RWPE1 (cell line): ENCODE data around the gene DPP9.

Experiments
- CTCF ChIA-PET: fragments of 350-600 bp; sonication (Branson Sonifier 250); formaldehyde crosslinking; extraction: SDS; loops from one replicate; lab custom pipeline; 2021; lab: Yijun Ruan, JAX
- POLR2A ChIA-PET: fragments of 400-600 bp; formaldehyde crosslinking; extraction: SDS; loops from one replicate; lab custom pipeline; 2020; ENCODE audit warnings: antibody characterized with exemption; ENCODE audit not compliant: low non-redundant PET; lab: Yijun Ruan, JAX
- DNase-seq: peaks from one replicate; pipeline ENCODE4 v3.0.0; 2012; ENCODE audit warnings: low spot score
- H3K27ac ChIP-seq: fragments of 450-650 bp; 2 replicates; pipeline ENCODE4 v1.5.1; 2017
- CTCF ChIP-seq: fragments of 450-650 bp; conservative IDR thresholded peaks from 2 replicates; pipeline ENCODE4 v1.5.1; 2017; ENCODE audit warnings: low read depth, mild to moderate bottlenecking

The DPP9 gene

DNA sequence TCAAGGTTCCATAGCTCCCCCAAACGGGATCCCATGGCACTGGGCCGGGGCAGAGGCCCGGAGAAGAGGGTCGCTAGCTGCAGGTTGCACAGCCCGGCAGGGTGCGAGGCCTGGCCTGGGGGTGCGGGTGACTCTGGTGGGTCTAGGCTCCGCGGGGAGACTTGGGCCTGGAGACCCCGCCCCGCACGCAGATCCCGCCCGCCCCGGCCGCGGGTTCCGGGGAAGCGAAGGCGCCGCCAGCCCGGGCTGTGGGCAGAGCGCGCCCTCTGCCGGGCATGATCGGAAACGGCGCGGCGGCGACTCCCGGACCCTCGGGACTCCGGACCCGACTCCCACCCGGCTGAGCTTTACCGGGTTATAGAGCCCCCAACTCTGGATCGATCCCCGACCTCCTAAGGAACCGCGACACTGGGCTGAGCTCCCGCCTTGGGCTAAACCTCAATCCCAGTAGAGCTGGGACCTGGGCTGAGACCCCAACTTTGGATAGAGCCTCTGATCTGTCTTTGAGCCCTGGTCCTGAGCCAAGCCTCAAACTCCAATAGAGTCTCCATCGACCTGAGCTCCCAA, 87.4 kb downstream of the DPP9 start:
- peak; percentile 57 for DNase-seq
- peak; percentile 96 for TF ChIP-seq CTCF
- peak overlapping the region; percentile 85 for H3K27ac ChIP-seq
- ChIA-PET CTCF (interaction anchor here (0.5 to 2.5 kb wide), 36 partner anchors 9 to 463 kb away, joined by 3 to 36 read pairs (median 4); partner anchors contain the start of gene LRG1), POLR2A (no interaction called here)

- DNase-seq = no peak
- ChIA-PET CTCF (interaction anchor here (0.6 to 2.5 kb wide), 23 partner anchors 9 to 462 kb away, joined by 3 to 36 read pairs (median 4); partner anchors contain the start of gene LRG1), POLR2A (no interaction called here)
- peak overlapping the region; percentile 85 for H3K27ac ChIP-seq
- no peak for TF ChIP-seq CTCF
Observed at GRCh38 chr19:4635754-4636116, 87.9 kb downstream of the DPP9 start.

- POLR2A ChIA-PET = no interaction called here
- CTCF ChIA-PET = interaction anchor here (0.5 to 1.5 kb wide), 12 partner anchors 13 to 559 kb away, joined by 3 to 11 read pairs (median 4); no protein-coding TSS in a partner anchor
- DNase-seq = peak; percentile 63
- peak; percentile 80 for TF ChIP-seq CTCF
- peak overlapping the region; percentile 85 for H3K27ac ChIP-seq
Observed at GRCh38 chr19:4633140-4633967, 90.3 kb downstream of the DPP9 start.
